Loucy (cell line): ENCODE results near the gene NDUFS7.

Source experiments
- CTCF ChIP-seq: fragments of 200-600 bp; sonication (generic); conservative IDR thresholded peaks from 2 replicates; pipeline ENCODE4 v1.5.1; 2014; ENCODE audit warnings: mild to moderate bottlenecking, antibody characterized with exemption, low read length
- EZH2phosphoT487 ChIP-seq: fragments of 200-600 bp; IDR thresholded peaks from 2 replicates; pipeline ENCODE4 v1.6.1; 2018; ENCODE audit warnings: antibody characterized with exemption, mild to moderate bottlenecking, moderate library complexity, borderline replicate concordance

DNA sequence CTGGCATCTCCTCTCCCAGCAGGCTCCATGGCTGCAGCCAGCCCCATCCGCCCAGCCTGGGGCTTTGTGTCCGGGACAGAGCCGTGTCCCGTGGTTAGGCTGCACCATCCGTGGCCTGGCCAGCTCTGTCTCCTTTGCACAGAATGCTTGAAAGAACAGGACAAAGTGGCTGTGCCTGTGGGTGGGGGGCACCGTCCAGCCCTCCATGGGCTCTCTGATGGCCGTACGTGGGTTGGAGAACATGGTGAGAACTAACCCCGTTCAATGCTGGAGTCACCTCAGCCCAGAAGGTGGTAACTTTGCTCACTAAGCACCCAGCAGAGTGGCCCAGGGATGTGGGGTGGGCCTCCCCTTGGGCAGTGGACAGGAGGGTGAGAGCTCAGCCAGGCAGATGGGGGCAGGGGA, 57.3 kb downstream of the NDUFS7 start:
- TF ChIP-seq CTCF (no peak), EZH2phosphoT487 (no peak)
